Subcutaneous abdominal adipose tissue (tissue), 5 donors: ENCODE data around the gene MTHFR.

Experiments
- H3K27ac ChIP-seq: one replicate; pipeline ENCODE4 v1.7.0; 2013; ENCODE audit warnings: low read depth, mild to moderate bottlenecking, inconsistent platforms, low read length, moderate library complexity
- H3K27me3 ChIP-seq, 5 donors: one replicate each; pipeline ENCODE4 v1.7.0; 2013; ENCODE audit warnings: low read length in 5 of 5, inconsistent platforms in 1 of 5; ENCODE audit not compliant: control insufficient read depth in 5 of 5, insufficient read depth in 4 of 5
- H3K36me3 ChIP-seq, 5 donors: one replicate each; pipeline ENCODE4 v1.7.0; 2013; ENCODE audit warnings: low read length in 5 of 5; ENCODE audit not compliant: control insufficient read depth in 5 of 5, insufficient read depth in 5 of 5
- H3K4me1 ChIP-seq, 5 donors: one replicate each; pipeline ENCODE4 v1.7.0; 2013; ENCODE audit warnings: low read length in 5 of 5, mild to moderate bottlenecking in 3 of 5, moderate library complexity in 1 of 5; ENCODE audit not compliant: control insufficient read depth in 5 of 5, insufficient read depth in 5 of 5
- H3K4me3 ChIP-seq, 5 donors: one replicate each; pipeline ENCODE4 v1.7.0; 2013; ENCODE audit warnings: low read length in 5 of 5, low read depth in 1 of 5
- H3K9ac ChIP-seq, 5 donors: one replicate each; pipeline ENCODE4 v1.7.0; 2013; ENCODE audit warnings: low read length in 5 of 5, mild to moderate bottlenecking in 4 of 5, moderate library complexity in 3 of 5
- H3K9me3 ChIP-seq, 5 donors: one replicate each; pipeline ENCODE4 v1.7.0; 2013; ENCODE audit warnings: low read length in 5 of 5; ENCODE audit not compliant: control insufficient read depth in 5 of 5
- donor health status: healthy.
- donor health status: healthy.
- donor health status: healthy.
- donor health status: healthy.
- donor health status: healthy.

Gene MTHFR

DNA sequence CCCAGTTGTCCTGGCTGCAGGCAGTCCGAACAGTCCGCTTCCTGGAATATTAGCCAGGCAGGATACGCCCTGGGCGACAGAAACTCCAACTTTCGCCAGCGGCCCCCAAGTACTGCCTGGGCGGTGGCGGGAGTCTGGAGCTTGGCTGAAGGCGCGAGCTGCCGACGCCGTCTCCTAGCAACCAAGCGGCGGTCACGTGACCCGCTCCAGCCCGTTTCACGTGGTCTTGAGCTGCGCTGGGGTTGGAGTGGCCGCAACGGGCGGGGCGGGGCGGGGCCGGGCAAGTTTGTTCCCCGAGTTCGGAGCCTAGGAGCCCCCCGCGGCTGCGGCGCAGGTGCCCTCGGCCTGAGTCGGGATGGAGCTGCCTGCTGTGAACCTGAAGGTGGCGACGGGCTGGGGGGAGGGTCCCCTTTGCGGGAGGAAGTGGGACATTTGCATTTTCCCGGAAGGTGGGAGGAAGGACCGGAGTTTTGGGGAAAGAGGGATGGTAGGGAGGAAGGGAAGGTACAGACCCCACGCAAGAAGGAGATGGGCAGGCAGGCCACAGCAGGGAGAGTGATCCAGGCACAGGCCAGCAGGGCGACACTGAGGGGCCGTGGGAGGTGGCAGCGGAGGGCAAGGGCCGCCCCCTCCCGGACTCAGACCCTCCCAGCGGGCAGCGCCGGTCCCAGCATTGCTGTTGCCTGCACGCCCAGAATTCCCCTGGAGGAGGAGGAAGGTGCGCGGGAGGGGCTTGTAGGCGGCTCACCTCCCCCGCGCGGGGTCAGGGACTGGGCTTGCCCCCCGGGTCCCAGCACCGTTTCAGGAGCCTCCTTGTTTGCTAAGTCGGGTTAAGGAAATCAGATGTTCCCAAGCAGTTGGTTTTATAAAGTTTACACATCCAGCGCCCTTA is 69.7 kb downstream of the MTHFR start, which contains the start of gene AGTRAP:
AGTRAP (plus strand) TSS at position 283 of the 892 bp plus-strand sequence; CDS start at position 356, 73 bp downstream.
- no peaks in the 10 kb centered on the region for H3K9me3 ChIP-seq
- no peaks in the 10 kb centered on the region for H3K27me3 ChIP-seq
- peaks cover 8 to 60% (median 34%) of the 10 kb centered on the region in 5 donors for H3K4me1 ChIP-seq
- H3K4me3 ChIP-seq: peak within 1 kb of the TSS; percentile 83 to 98 (median 97)
- H3K9ac ChIP-seq: peak within 1 kb of the TSS; percentile 57 to 97 (median 92)
- H3K27ac ChIP-seq: peak within 1 kb of the TSS; percentile 86
- no peaks in the 10 kb centered on the region for H3K36me3 ChIP-seq
